ENCODE measurements around the gene RAB28.

RAB28 gene

DNA sequence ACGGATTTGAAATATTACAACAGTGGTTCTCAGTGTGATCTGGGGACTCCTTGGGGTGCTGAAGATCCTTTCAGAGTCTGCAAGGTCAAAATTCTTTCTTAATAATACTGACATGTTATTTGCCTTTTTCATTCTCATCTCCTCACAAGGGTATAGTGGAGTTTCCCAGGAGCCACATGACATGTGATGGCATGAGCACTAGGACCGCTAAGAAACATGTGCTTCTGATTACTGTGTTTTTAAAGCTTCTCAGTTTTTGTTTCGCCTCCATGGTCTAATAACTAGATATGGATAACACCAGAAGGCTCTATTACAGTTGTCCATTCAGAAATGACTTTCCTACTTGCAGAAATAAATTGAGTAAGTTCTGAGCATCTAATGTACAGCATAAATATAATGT lies 156.1 kb downstream of the RAB28 start:
- no peak overlapping the region for H3K4me3 ChIP-seq (replicated peaks in 1 of 2; ENCODE audit: low read depth in 2 of 2, low read length in 2 of 2)
- no peak for DNase-seq (ENCODE audit: low read depth in 2 of 2)
- TF ChIP-seq, protein P1, sequence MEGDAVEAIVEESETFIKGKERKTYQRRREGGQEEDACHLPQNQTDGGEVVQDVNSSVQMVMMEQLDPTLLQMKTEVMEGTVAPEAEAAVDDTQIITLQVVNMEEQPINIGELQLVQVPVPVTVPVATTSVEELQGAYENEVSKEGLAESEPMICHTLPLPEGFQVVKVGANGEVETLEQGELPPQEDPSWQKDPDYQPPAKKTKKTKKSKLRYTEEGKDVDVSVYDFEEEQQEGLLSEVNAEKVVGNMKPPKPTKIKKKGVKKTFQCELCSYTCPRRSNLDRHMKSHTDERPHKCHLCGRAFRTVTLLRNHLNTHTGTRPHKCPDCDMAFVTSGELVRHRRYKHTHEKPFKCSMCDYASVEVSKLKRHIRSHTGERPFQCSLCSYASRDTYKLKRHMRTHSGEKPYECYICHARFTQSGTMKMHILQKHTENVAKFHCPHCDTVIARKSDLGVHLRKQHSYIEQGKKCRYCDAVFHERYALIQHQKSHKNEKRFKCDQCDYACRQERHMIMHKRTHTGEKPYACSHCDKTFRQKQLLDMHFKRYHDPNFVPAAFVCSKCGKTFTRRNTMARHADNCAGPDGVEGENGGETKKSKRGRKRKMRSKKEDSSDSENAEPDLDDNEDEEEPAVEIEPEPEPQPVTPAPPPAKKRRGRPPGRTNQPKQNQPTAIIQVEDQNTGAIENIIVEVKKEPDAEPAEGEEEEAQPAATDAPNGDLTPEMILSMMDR (IDR thresholded peaks at IDR 0.05; ENCODE audit: low read depth, low read length) = no peak

GRCh38 chr4:13325744-13326143 lies 158.4 kb downstream of the RAB28 start:
- DNase-seq (ENCODE audit: low read depth in 2 of 2) = no peak
- TF ChIP-seq, protein P1 (IDR thresholded peaks at IDR 0.05; ENCODE audit: low read depth, low read length) = no peak

GRCh38 chr4:13323921-13324320 lies 160.2 kb downstream of the RAB28 start:
- TF ChIP-seq, protein P1 (IDR thresholded peaks at IDR 0.05; ENCODE audit: low read depth, low read length) = no peak
- DNase-seq (ENCODE audit: low read depth in 2 of 2) = no peak
- H3K4me3 ChIP-seq (replicated peaks in 1 of 2; ENCODE audit: low read depth in 2 of 2, low read length in 2 of 2) = no peak overlapping the region

More at GRCh38 chr4:13325744-13326143, 158.4 kb downstream of the RAB28 start:
- no peak overlapping the region for H3K4me3 ChIP-seq (replicated peaks in 1 of 2; ENCODE audit: low read depth in 2 of 2, low read length in 2 of 2)

DNA sequence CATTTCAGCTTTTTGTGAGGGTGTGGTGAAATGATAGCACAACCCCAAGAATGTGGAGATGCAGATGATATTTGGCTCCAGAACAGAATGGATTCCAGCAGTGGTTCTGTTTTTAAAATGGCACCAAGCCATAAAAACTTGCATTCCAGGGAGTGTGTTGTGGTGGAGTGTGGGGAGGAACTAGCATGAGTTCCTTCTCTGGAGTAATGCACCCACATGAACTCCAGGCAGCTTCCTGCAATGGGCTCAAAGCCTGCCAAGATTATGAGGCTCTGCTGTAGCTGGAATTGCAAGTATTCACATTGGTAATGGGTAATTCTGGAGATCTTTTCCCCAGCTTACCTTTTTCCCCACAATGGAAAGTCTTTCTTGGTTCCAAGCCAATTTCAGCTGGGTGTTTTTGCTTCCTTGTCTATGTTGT lies 161.4 kb downstream of the RAB28 start:
- peak; percentile 85 to 95 for DNase-seq (ENCODE audit: low read depth in 2 of 2)
- H3K4me3 ChIP-seq (replicated peaks in 1 of 2; ENCODE audit: low read depth in 2 of 2, low read length in 2 of 2) = no peak overlapping the region
- TF ChIP-seq, protein P1 (IDR thresholded peaks at IDR 0.05; ENCODE audit: low read depth, low read length) = no peak

Data from cardiac fibroblast (primary cell).